ENCODE data around the gene SMAP2. TPM values are rescaled to one million over a fixed set of nuclear protein-coding genes. Genes with fewer than 3 reads are reported as not detected.

The SMAP2 gene
- total and polyA plus RNA-seq, 4 donors, result 10.4 to 42.2 (median 35.1) TPM

GRCh38 chr1:40401473-40402201, 28.1 kb downstream of the SMAP2 start:
- no peaks in the 10 kb centered on the region for H3K36me3 ChIP-seq (ENCODE audit: control insufficient read depth in 1 of 2, insufficient read depth in 2 of 2, low read length in 1 of 2)
- H3K27me3 ChIP-seq (ENCODE audit: control insufficient read depth in 1 of 2, insufficient read depth in 2 of 2, low read length in 1 of 2), result no peaks in the 10 kb centered on the region
- no peak overlapping the region for H3K4me3 ChIP-seq (ENCODE audit: low read length in 2 of 2)
- H3K27ac ChIP-seq (ENCODE audit: low read depth in 1 of 2, low read length in 2 of 2), result no peak overlapping the region
- no peak for ATAC-seq (ENCODE audit: low FRiP score)
- intact Hi-C loops (cut with DNase I), result loop anchor here (5.0 kb wide), 3 partner anchors 59 to 249 kb away; no protein-coding TSS in a partner anchor
- 89 to 93% methylated on average over 7 of the region's 7 CpGs for WGBS, 2 donors
- no peak for DNase-seq
- no peaks in the 10 kb centered on the region for H3K4me1 ChIP-seq (ENCODE audit: control insufficient read depth in 1 of 2, insufficient read depth in 2 of 2, low read length in 2 of 2)
- H3K9me3 ChIP-seq (ENCODE audit: control insufficient read depth, low read length), result no peaks in the 10 kb centered on the region

GRCh38 chr1:40404670-40405462, 31.3 kb downstream of the SMAP2 start:
- Histone ChIP-seq H3K4me3 (ENCODE audit: low read length in 2 of 2) (no peak overlapping the region), H3K27me3 (ENCODE audit: control insufficient read depth in 1 of 2, insufficient read depth in 2 of 2, low read length in 1 of 2) (no peaks in the 10 kb centered on the region), H3K4me1 (ENCODE audit: control insufficient read depth in 1 of 2, insufficient read depth in 2 of 2, low read length in 2 of 2) (no peaks in the 10 kb centered on the region), H3K36me3 (ENCODE audit: control insufficient read depth in 1 of 2, insufficient read depth in 2 of 2, low read length in 1 of 2) (peaks cover 2 to 3% of the 10 kb centered on the region in 2 donors), H3K9me3 (ENCODE audit: control insufficient read depth, low read length) (no peaks in the 10 kb centered on the region), H3K27ac (ENCODE audit: low read depth in 1 of 2, low read length in 2 of 2) (no peak overlapping the region)
- 45 to 46% methylated on average over 11 of the region's 11 CpGs for WGBS, 2 donors
- DNase-seq, result no peak
- intact Hi-C loops (cut with DNase I), result loop anchor here (5.0 kb wide), 4 partner anchors 63 to 263 kb away; no protein-coding TSS in a partner anchor
- no peak for ATAC-seq (ENCODE audit: low FRiP score)

- intact Hi-C loops (cut with DNase I), result loop anchor here (5.0 kb wide), 1 partner anchor 264 kb away; no protein-coding TSS in a partner anchor
- Histone ChIP-seq H3K27ac (ENCODE audit: low read depth in 1 of 2, low read length in 2 of 2) (no peak overlapping the region), H3K4me3 (ENCODE audit: low read length in 2 of 2) (no peak overlapping the region), H3K36me3 (ENCODE audit: control insufficient read depth in 1 of 2, insufficient read depth in 2 of 2, low read length in 1 of 2) (peaks cover 2 to 3% of the 10 kb centered on the region in 2 donors), H3K27me3 (ENCODE audit: control insufficient read depth in 1 of 2, insufficient read depth in 2 of 2, low read length in 1 of 2) (no peaks in the 10 kb centered on the region), H3K9me3 (ENCODE audit: control insufficient read depth, low read length) (no peaks in the 10 kb centered on the region), H3K4me1 (ENCODE audit: control insufficient read depth in 1 of 2, insufficient read depth in 2 of 2, low read length in 2 of 2) (no peaks in the 10 kb centered on the region)
- 78% methylated on average over 4 of the region's 4 CpGs for WGBS, 2 donors
- ATAC-seq (ENCODE audit: low FRiP score) (no peak), DNase-seq (no peak)
These were observed 32.3 kb downstream of the SMAP2 start for GRCh38 chr1:40405812-40406211.

DNA sequence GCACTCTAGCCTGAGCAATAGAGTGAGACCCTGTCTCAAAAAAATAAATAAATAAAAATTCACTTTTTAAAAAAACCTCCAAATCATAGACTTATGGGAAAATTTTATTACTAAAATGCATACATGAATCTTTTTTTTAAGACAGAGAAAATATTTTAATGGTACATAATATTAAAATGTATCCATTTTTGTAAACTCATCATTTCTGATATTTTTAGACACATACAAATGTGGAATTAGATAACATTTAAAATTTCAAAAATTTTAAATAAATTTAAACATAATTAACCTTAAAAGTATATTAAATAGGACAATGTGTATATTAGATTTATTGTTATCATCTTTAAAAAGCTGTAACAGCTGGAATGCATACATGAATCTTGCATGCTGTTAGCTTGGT, 33.9 kb downstream of the SMAP2 start:
- H3K4me3 ChIP-seq (ENCODE audit: low read length in 2 of 2), result no peak overlapping the region
- H3K4me1 ChIP-seq (ENCODE audit: control insufficient read depth in 1 of 2, insufficient read depth in 2 of 2, low read length in 2 of 2), result no peaks in the 10 kb centered on the region
- peaks cover 2 to 3% of the 10 kb centered on the region in 2 donors for H3K36me3 ChIP-seq (ENCODE audit: control insufficient read depth in 1 of 2, insufficient read depth in 2 of 2, low read length in 1 of 2)
- H3K9me3 ChIP-seq (ENCODE audit: control insufficient read depth, low read length), result no peaks in the 10 kb centered on the region
- ATAC-seq (ENCODE audit: low FRiP score) (no peak), DNase-seq (no peak)
- intact Hi-C loops (cut with DNase I), result loop anchor here (5.0 kb wide), 1 partner anchor 265 kb away; no protein-coding TSS in a partner anchor
- no peaks in the 10 kb centered on the region for H3K27me3 ChIP-seq (ENCODE audit: control insufficient read depth in 1 of 2, insufficient read depth in 2 of 2, low read length in 1 of 2)
- no peak overlapping the region for H3K27ac ChIP-seq (ENCODE audit: low read depth in 1 of 2, low read length in 2 of 2)

DNA sequence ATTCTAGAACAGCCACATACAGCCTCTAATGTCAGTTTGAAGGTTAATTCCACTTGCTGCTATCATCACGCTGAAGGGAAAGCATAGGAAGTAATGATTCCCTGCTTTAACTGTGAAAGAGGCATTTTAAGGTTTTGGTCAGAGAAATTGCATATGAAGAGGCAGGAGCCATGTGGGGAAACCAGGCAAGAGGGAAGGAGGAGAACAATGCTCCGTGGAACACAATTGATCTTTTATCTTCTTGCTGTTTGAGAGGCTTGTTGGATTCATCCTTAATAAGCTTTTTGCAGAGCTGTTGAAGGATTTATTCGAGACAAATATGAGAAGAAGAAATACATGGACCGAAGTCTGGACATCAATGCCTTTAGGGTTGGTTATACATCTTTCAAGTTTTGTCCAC, 35.9 kb downstream of the SMAP2 start:
- intact Hi-C loops (cut with DNase I), result loop anchor here (5.0 kb wide), 1 partner anchor 267 kb away; no protein-coding TSS in a partner anchor
- Histone ChIP-seq H3K4me3 (ENCODE audit: low read length in 2 of 2) (no peak overlapping the region), H3K27ac (ENCODE audit: low read depth in 1 of 2, low read length in 2 of 2) (no peak overlapping the region), H3K27me3 (ENCODE audit: control insufficient read depth in 1 of 2, insufficient read depth in 2 of 2, low read length in 1 of 2) (no peaks in the 10 kb centered on the region), H3K4me1 (ENCODE audit: control insufficient read depth in 1 of 2, insufficient read depth in 2 of 2, low read length in 2 of 2) (no peaks in the 10 kb centered on the region), H3K9me3 (ENCODE audit: control insufficient read depth, low read length) (no peaks in the 10 kb centered on the region), H3K36me3 (ENCODE audit: control insufficient read depth in 1 of 2, insufficient read depth in 2 of 2, low read length in 1 of 2) (peaks cover 2 to 3% of the 10 kb centered on the region in 2 donors)
- DNase-seq, result no peak
- ATAC-seq (ENCODE audit: low FRiP score), result no peak
- 89 to 91% methylated on average over 4 of the region's 4 CpGs for WGBS, 2 donors

DNA sequence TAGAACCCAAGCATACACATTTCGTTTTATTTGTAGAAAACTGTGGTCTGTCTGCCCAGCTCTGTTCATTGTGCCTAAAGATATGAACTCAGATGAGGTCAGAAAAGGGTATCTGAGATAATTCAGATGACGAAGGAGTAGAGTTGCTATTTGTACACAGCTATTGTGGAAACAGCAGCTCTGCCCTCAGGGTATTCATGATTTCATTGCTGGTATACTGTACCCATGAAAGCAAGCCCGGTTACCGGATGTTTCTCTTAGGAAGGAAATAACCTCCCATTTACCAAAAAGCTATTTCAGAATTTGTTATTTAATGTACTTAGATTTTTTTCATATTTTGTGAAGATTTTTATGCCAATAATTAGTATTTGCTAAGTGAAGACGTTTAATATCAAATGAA, 37.8 kb downstream of the SMAP2 start:
- Histone ChIP-seq H3K4me3 (ENCODE audit: low read length in 2 of 2) (no peak overlapping the region), H3K36me3 (ENCODE audit: control insufficient read depth in 1 of 2, insufficient read depth in 2 of 2, low read length in 1 of 2) (peaks cover 2 to 7% of the 10 kb centered on the region in 2 donors), H3K4me1 (ENCODE audit: control insufficient read depth in 1 of 2, insufficient read depth in 2 of 2, low read length in 2 of 2) (no peaks in the 10 kb centered on the region), H3K9me3 (ENCODE audit: control insufficient read depth, low read length) (no peaks in the 10 kb centered on the region), H3K27ac (ENCODE audit: low read depth in 1 of 2, low read length in 2 of 2) (no peak overlapping the region), H3K27me3 (ENCODE audit: control insufficient read depth in 1 of 2, insufficient read depth in 2 of 2, low read length in 1 of 2) (no peaks in the 10 kb centered on the region)
- intact Hi-C loops (cut with DNase I), result no loop called here
- WGBS, 2 donors, result 91 to 94% methylated on average over 5 of the region's 5 CpGs
- no peak for ATAC-seq (ENCODE audit: low FRiP score)
- no peak for DNase-seq

DNA sequence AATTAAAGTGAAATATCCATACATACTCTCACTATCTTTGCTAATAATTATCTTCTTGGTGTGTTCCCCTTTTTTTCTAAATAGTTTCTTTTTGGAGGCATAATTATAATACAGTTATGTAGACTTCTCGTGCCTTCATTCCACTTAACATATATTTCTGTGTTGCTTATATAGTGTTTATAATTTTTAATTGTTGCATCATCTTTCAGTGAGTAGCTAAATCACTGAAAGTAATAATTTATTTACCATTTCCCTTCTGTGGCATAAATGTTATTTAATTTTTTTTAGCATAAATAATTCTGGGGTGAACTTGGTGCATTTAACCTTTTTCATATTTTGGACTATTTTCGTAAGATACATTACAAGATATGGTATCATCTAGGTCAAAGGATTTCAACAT, 38.3 kb downstream of the SMAP2 start:
- intact Hi-C loops (cut with DNase I), result no loop called here

DNA sequence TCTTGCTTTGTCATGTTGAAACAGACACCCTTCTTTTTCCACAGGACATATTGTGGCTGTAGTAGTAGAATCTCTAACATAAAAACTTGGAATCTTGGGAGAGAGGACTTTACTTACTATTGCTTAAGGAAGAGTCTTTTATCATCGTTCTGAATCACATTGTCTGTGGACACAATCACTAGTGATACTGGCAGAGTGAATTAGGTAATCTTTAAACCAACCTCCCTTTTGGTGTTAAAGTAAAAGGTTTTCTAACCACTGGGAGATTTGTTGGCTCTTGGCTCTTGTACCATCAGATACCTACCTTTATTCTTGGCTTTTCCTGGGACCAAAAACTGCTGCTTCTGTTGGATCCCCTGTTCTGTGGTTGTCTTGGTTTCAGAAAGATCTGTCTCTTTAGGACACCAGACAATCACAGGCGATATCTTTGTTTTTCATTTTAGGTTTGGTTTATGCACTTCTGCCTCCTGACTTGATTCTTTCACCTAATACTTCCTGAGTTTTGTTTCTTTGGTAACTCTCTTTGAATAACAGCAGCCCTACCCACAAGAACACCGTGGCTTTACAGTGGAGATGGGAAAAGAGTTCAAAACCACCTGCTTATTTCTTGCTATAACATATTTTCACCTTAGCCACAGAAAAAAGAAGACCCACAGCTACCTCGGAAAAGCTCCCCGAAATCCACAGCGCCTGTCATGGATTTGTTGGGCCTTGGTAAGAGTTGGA, 40.2 kb downstream of the SMAP2 start:
- 94% methylated on average over 6 of the region's 6 CpGs for WGBS, 2 donors
- Histone ChIP-seq H3K9me3 (ENCODE audit: control insufficient read depth, low read length) (no peaks in the 10 kb centered on the region), H3K27ac (ENCODE audit: low read depth in 1 of 2, low read length in 2 of 2) (no peak overlapping the region), H3K4me1 (ENCODE audit: control insufficient read depth in 1 of 2, insufficient read depth in 2 of 2, low read length in 2 of 2) (no peaks in the 10 kb centered on the region), H3K36me3 (ENCODE audit: control insufficient read depth in 1 of 2, insufficient read depth in 2 of 2, low read length in 1 of 2) (peaks cover 2 to 8% of the 10 kb centered on the region in 2 donors), H3K27me3 (ENCODE audit: control insufficient read depth in 1 of 2, insufficient read depth in 2 of 2, low read length in 1 of 2) (no peaks in the 10 kb centered on the region), H3K4me3 (ENCODE audit: low read length in 2 of 2) (no peak overlapping the region)
- intact Hi-C loops (cut with DNase I), result no loop called here
- ATAC-seq (ENCODE audit: low FRiP score) (no peak), DNase-seq (no peak)

More for the DNA sequence above, 38.3 kb downstream of the SMAP2 start:
- no peaks in the 10 kb centered on the region for H3K9me3 ChIP-seq (ENCODE audit: control insufficient read depth, low read length)
- no peaks in the 10 kb centered on the region for H3K27me3 ChIP-seq (ENCODE audit: control insufficient read depth in 1 of 2, insufficient read depth in 2 of 2, low read length in 1 of 2)
- no peaks in the 10 kb centered on the region for H3K4me1 ChIP-seq (ENCODE audit: control insufficient read depth in 1 of 2, insufficient read depth in 2 of 2, low read length in 2 of 2)
- ATAC-seq (ENCODE audit: low FRiP score), result no peak
- no peak overlapping the region for H3K27ac ChIP-seq (ENCODE audit: low read depth in 1 of 2, low read length in 2 of 2)
- H3K36me3 ChIP-seq (ENCODE audit: control insufficient read depth in 1 of 2, insufficient read depth in 2 of 2, low read length in 1 of 2), result peaks cover 2 to 8% of the 10 kb centered on the region in 2 donors
- WGBS, 2 donors, result 71 to 76% methylated on average over 2 of the region's 2 CpGs
- DNase-seq, result no peak
- H3K4me3 ChIP-seq (ENCODE audit: low read length in 2 of 2), result no peak overlapping the region

Measured in aorta (tissue), 5 donors.